Neuronal stem cell (in vitro differentiated cells): ENCODE data around the gene ARF1.

Experiments
- DNase-seq: peaks from one replicate; pipeline ENCODE4 v3.0.0-alpha.2; 2013; ENCODE audit warnings: low spot score
- H2AFZ ChIP-seq: one replicate; pipeline ENCODE4 v1.6.1; 2013; ENCODE audit warnings: mild to moderate bottlenecking, low read length, inconsistent platforms
- H2AK5ac ChIP-seq: 2 replicates; pipeline ENCODE4 v1.6.1; 2013; ENCODE audit warnings: low read depth, mild to moderate bottlenecking, inconsistent platforms, low read length, moderate library complexity, mixed read lengths
- H2BK120ac ChIP-seq: 2 replicates; pipeline ENCODE4 v1.6.1; 2013; ENCODE audit warnings: low read depth, mild to moderate bottlenecking, inconsistent platforms, low read length, moderate library complexity, mixed read lengths
- H2BK12ac ChIP-seq: one replicate; pipeline ENCODE4 v1.6.1; 2013; ENCODE audit warnings: low read length, inconsistent platforms
- H2BK15ac ChIP-seq: 2 replicates; pipeline ENCODE4 v1.6.1; 2013; ENCODE audit warnings: mild to moderate bottlenecking, low read length, inconsistent platforms, mixed read lengths
- H2BK5ac ChIP-seq: one replicate; pipeline ENCODE4 v1.6.1; 2013; ENCODE audit warnings: inconsistent platforms, mild to moderate bottlenecking, low read length, moderate library complexity
- H3K14ac ChIP-seq: one replicate; pipeline ENCODE4 v1.6.1; 2013; ENCODE audit warnings: low read length, inconsistent platforms
- H3K18ac ChIP-seq: 2 replicates; pipeline ENCODE4 v1.6.1; 2013; ENCODE audit warnings: low read length, inconsistent platforms
- H3K23ac ChIP-seq: 2 replicates; pipeline ENCODE4 v1.6.1; 2013; ENCODE audit warnings: low read depth, mild to moderate bottlenecking, mixed read lengths, low read length, inconsistent platforms; ENCODE audit not compliant: poor library complexity
- H3K27ac ChIP-seq: replicated peaks from 3 replicates; pipeline ENCODE4 v1.5.1; 2013; ENCODE audit warnings: low read length, inconsistent platforms
- H3K27me3 ChIP-seq, 3 experiments: 2 replicates each; pipeline ENCODE4 v1.6.1; 2013; ENCODE audit warnings: low read length in 3 of 3, mild to moderate bottlenecking in 2 of 3, inconsistent platforms in 1 of 3, low read depth in 1 of 3, mixed read lengths in 1 of 3, moderate library complexity in 1 of 3; ENCODE audit not compliant: control insufficient read depth in 3 of 3, insufficient read depth in 3 of 3
- H3K36me3 ChIP-seq, 2 donors: replicated peaks in 1 of 2; 2 replicates each; pipeline ENCODE4 v1.6.1; 2013; ENCODE audit warnings: low read length in 2 of 2; ENCODE audit not compliant: control insufficient read depth in 2 of 2, insufficient read depth in 2 of 2
- H3K4ac ChIP-seq: 2 replicates; pipeline ENCODE4 v1.6.1; 2013; ENCODE audit warnings: inconsistent platforms, mild to moderate bottlenecking, low read length, moderate library complexity
- H3K4me1 ChIP-seq, 2 donors: 1 replicate in 1 of 2; 2 replicates in 1 of 2; pipeline ENCODE4 v1.6.1; 2013; ENCODE audit warnings: low read length in 2 of 2, low read depth in 1 of 2; ENCODE audit not compliant: control insufficient read depth in 2 of 2, insufficient read depth in 1 of 2
- H3K4me2 ChIP-seq: one replicate; pipeline ENCODE4 v1.6.1; 2013; ENCODE audit warnings: mild to moderate bottlenecking, low read length, inconsistent platforms; ENCODE audit not compliant: insufficient read depth, poor library complexity, severe bottlenecking
- H3K4me3 ChIP-seq, 2 donors: 2 replicates each; pipeline ENCODE4 v1.5.1; 2013; ENCODE audit warnings: low read length in 2 of 2, mild to moderate bottlenecking in 2 of 2, inconsistent platforms in 1 of 2, moderate library complexity in 1 of 2
- H3K79me1 ChIP-seq: one replicate; pipeline ENCODE4 v1.6.1; 2013; ENCODE audit warnings: low read depth, mild to moderate bottlenecking, inconsistent platforms, low read length, moderate library complexity
- H3K9ac ChIP-seq: one replicate; pipeline ENCODE4 v1.6.1; 2013; ENCODE audit warnings: mild to moderate bottlenecking, low read depth, low read length, inconsistent platforms; ENCODE audit not compliant: poor library complexity
- H3K9me3 ChIP-seq, 2 donors: replicated peaks in 1 of 2; 2 replicates each; pipeline versions ENCODE3 to v1.6.1; 2013; ENCODE audit warnings: low read length in 2 of 2, mild to moderate bottlenecking in 2 of 2, inconsistent platforms in 1 of 2, low read depth in 1 of 2, mixed read lengths in 1 of 2, moderate library complexity in 1 of 2; ENCODE audit not compliant: control insufficient read depth in 2 of 2, insufficient read depth in 1 of 2
- H4K8ac ChIP-seq: one replicate; pipeline ENCODE4 v1.6.1; 2013; ENCODE audit warnings: low read depth, mild to moderate bottlenecking, inconsistent platforms, low read length, moderate library complexity
- H4K91ac ChIP-seq: one replicate; pipeline ENCODE4 v1.6.1; 2013; ENCODE audit warnings: low read length, low read depth, mild to moderate bottlenecking, inconsistent platforms; ENCODE audit not compliant: poor library complexity
- WGBS, 2 donors: extraction: QIAGEN DNeasy Blood & Tissue Kit; methylation state at CpG; one replicate each; pipeline ENCODE4 v1.1.7; 2013; ENCODE audit warnings: missing lambda C conversion rate in 2 of 2, mixed read lengths in 1 of 2; ENCODE audit not compliant: insufficient read length in 2 of 2, insufficient replicate concordance in 1 of 2; ENCODE audit errors: extremely low coverage in 2 of 2; 5-methylcytosine and 5-hydroxymethylcytosine counted together

ARF1 gene

GRCh38 chr1:228095938-228096337, 13.4 kb downstream of the ARF1 start:
- no peak for DNase-seq
- Histone ChIP-seq H3K4me2 (no peak overlapping the region), H2AK5ac (no peak overlapping the region), H3K9me3 (peaks cover 16 to 40% of the 10 kb centered on the region in 2 donors), H2BK5ac (no peak overlapping the region), H3K14ac (no peak overlapping the region), H2BK15ac (no peak overlapping the region), H3K18ac (no peak overlapping the region), H3K4me3 (no peak overlapping the region), H3K4me1 (no peaks in the 10 kb centered on the region), H4K91ac (no peak overlapping the region), H3K9ac (no peak overlapping the region), H3K79me1 (peaks cover 31% of the 10 kb centered on the region), H3K27ac (no peak overlapping the region), H3K36me3 (peaks cover 46 to 91% of the 10 kb centered on the region in 2 donors), H4K8ac (no peak overlapping the region), H3K27me3 (no peaks in the 10 kb centered on the region), H2BK120ac (no peak overlapping the region), H3K23ac (no peak overlapping the region), H3K4ac (no peak overlapping the region), H2AFZ (no peak overlapping the region), H2BK12ac (no peak overlapping the region)
- WGBS, 2 donors: no CpG with 5 or more reads among the region's 8 CpGs

- Histone ChIP-seq H2AK5ac (no peak overlapping the region), H4K8ac (no peak overlapping the region), H2BK5ac (no peak overlapping the region), H2BK12ac (no peak overlapping the region), H4K91ac (no peak overlapping the region), H3K4me2 (no peak overlapping the region), H2AFZ (no peak overlapping the region), H2BK120ac (no peak overlapping the region), H3K79me1 (peaks cover 34% of the 10 kb centered on the region), H3K27me3 (no peaks in the 10 kb centered on the region), H3K27ac (no peak overlapping the region), H3K4me1 (no peaks in the 10 kb centered on the region), H3K4ac (no peak overlapping the region), H3K23ac (peak overlapping the region; percentile 52), H3K9ac (no peak overlapping the region), H3K36me3 (peaks cover 49 to 91% of the 10 kb centered on the region in 2 donors), H3K4me3 (no peak overlapping the region), H2BK15ac (no peak overlapping the region), H3K14ac (no peak overlapping the region), H3K18ac (no peak overlapping the region), H3K9me3 (peaks cover 16 to 37% of the 10 kb centered on the region in 2 donors)
- no CpG with 5 or more reads among the region's 13 CpGs for WGBS, 2 donors
- no peak for DNase-seq
Measured at GRCh38 chr1:228096416-228097332, 14.2 kb downstream of the ARF1 start.

- no peaks in the 10 kb centered on the region for H3K27me3 ChIP-seq
- DNase-seq: no peak
- H3K14ac ChIP-seq: no peak overlapping the region
- peaks cover 40% of the 10 kb centered on the region for H3K79me1 ChIP-seq
- no peak overlapping the region for H2BK15ac ChIP-seq
- no peak overlapping the region for H3K4me3 ChIP-seq
- no peaks in the 10 kb centered on the region for H3K4me1 ChIP-seq
- no peak overlapping the region for H4K8ac ChIP-seq
- no peak overlapping the region for H4K91ac ChIP-seq
- H3K18ac ChIP-seq: no peak overlapping the region
- H2BK12ac ChIP-seq: no peak overlapping the region
- no CpG with 5 or more reads among the region's 34 CpGs for WGBS, 2 donors
- peak overlapping the region; percentile 52 for H3K23ac ChIP-seq
- no peak overlapping the region for H2BK5ac ChIP-seq
- no peak overlapping the region for H3K9ac ChIP-seq
- no peak overlapping the region for H2BK120ac ChIP-seq
- H2AFZ ChIP-seq: no peak overlapping the region
- H3K9me3 ChIP-seq: peaks cover 16 to 32% of the 10 kb centered on the region in 2 donors
- peaks cover 46 to 83% of the 10 kb centered on the region in 2 donors for H3K36me3 ChIP-seq
- no peak overlapping the region for H3K27ac ChIP-seq
- no peak overlapping the region for H3K4ac ChIP-seq
- H3K4me2 ChIP-seq: no peak overlapping the region
- no peak overlapping the region for H2AK5ac ChIP-seq
Measured at GRCh38 chr1:228097333-228098081, 15.0 kb downstream of the ARF1 start.
